HG02852 (cell line): ENCODE data around the gene LMTK2.

Source experiments
- ATAC-seq: cut with Tn5 transposase; IDR thresholded peaks from one replicate; pipeline ENCODE4 v1.9.1; 2021; ENCODE audit warnings: mild to moderate bottlenecking, moderate library complexity; ENCODE audit not compliant: unreplicated experiment

LMTK2 gene

GRCh38 chr7:98215561-98216495, 109.2 kb downstream of the LMTK2 start:
- no peak for ATAC-seq

- ATAC-seq = no peak
Observed at GRCh38 chr7:98216941-98217622, 110.4 kb downstream of the LMTK2 start.

- ATAC-seq = no peak
Observed at GRCh38 chr7:98217623-98218582, 111.2 kb downstream of the LMTK2 start.

GRCh38 chr7:98219382-98219781, 112.7 kb downstream of the LMTK2 start:
- ATAC-seq = peak; percentile 46

GRCh38 chr7:98221611-98222532, 115.2 kb downstream of the LMTK2 start:
- no peak for ATAC-seq

GRCh38 chr7:98222533-98223195, 116.0 kb downstream of the LMTK2 start:
- ATAC-seq = no peak

- no peak for ATAC-seq
Observed at GRCh38 chr7:98223351-98223897, 116.8 kb downstream of the LMTK2 start.

GRCh38 chr7:98223898-98224700, 117.4 kb downstream of the LMTK2 start:
- no peak for ATAC-seq

- no peak for ATAC-seq
Observed at GRCh38 chr7:98224701-98225181, 118.1 kb downstream of the LMTK2 start.

GRCh38 chr7:98225913-98226614, 119.4 kb downstream of the LMTK2 start:
- no peak for ATAC-seq

- ATAC-seq = no peak
Observed at GRCh38 chr7:98227939-98228338, 121.3 kb downstream of the LMTK2 start.

GRCh38 chr7:98228801-98229200, 122.1 kb downstream of the LMTK2 start:
- no peak for ATAC-seq

GRCh38 chr7:98229441-98229840, 122.8 kb downstream of the LMTK2 start:
- ATAC-seq = no peak

GRCh38 chr7:98229991-98230745, 123.5 kb downstream of the LMTK2 start:
- ATAC-seq = no peak

- no peak for ATAC-seq
Observed at GRCh38 chr7:98230746-98231471, 124.2 kb downstream of the LMTK2 start.
